GM23248 (cell line): ENCODE measurements around the gene FBXW7. TPM values are rescaled to one million over a fixed set of nuclear protein-coding genes. Genes with fewer than 3 reads are reported as not detected.

ENCODE experiments used
- DNase-seq: peaks from one replicate; pipeline ENCODE4 v3.0.0-alpha.2; 2015
- H2AFZ ChIP-seq: fragments of 200-600 bp; sonication (generic); 2 replicates; pipeline ENCODE4 v1.6.1; 2016; ENCODE audit warnings: antibody characterized with exemption
- H3F3A ChIP-seq: fragments of 200-600 bp; sonication (generic); 2 replicates; pipeline ENCODE4 v1.6.1; 2016; ENCODE audit warnings: mild to moderate bottlenecking, antibody characterized with exemption, mixed run types; ENCODE audit not compliant: insufficient read depth
- H3K27ac ChIP-seq: fragments of 200-600 bp; sonication (generic); 2 replicates; pipeline ENCODE4 v1.5.1; 2016; ENCODE audit warnings: mild to moderate bottlenecking
- H3K27me3 ChIP-seq: fragments of 200-600 bp; sonication (generic); replicated peaks from 2 replicates; pipeline ENCODE4 v1.6.1; 2016; ENCODE audit warnings: mild to moderate bottlenecking; ENCODE audit not compliant: insufficient read depth
- H3K36me3 ChIP-seq: fragments of 200-600 bp; sonication (generic); 2 replicates; pipeline ENCODE4 v1.6.1; 2016; ENCODE audit warnings: low read depth, mild to moderate bottlenecking
- H3K4me1 ChIP-seq: fragments of 200-600 bp; sonication (generic); 2 replicates; pipeline ENCODE4 v1.6.1; 2016; ENCODE audit warnings: mild to moderate bottlenecking; ENCODE audit not compliant: insufficient read depth
- H3K4me2 ChIP-seq: fragments of 200-600 bp; sonication (generic); one replicate; pipeline ENCODE4 v1.6.1; 2016; ENCODE audit warnings: mild to moderate bottlenecking; ENCODE audit not compliant: unreplicated experiment
- H3K4me3 ChIP-seq: fragments of 200-600 bp; sonication (generic); 2 replicates; pipeline ENCODE4 v1.5.1; 2016; ENCODE audit warnings: mild to moderate bottlenecking
- H3K79me2 ChIP-seq: fragments of 200-600 bp; sonication (generic); 2 replicates; pipeline ENCODE4 v1.6.1; 2016; ENCODE audit warnings: mild to moderate bottlenecking; ENCODE audit not compliant: insufficient read depth
- H3K9ac ChIP-seq: fragments of 200-600 bp; sonication (generic); 2 replicates; pipeline ENCODE4 v1.6.1; 2016; ENCODE audit warnings: mild to moderate bottlenecking
- H3K9me2 ChIP-seq: fragments of 200-600 bp; sonication (generic); 2 replicates; pipeline ENCODE4 v1.6.1; 2016; ENCODE audit warnings: mixed run types, mild to moderate bottlenecking, moderate library complexity; ENCODE audit not compliant: insufficient read depth
- H3K9me3 ChIP-seq: fragments of 200-600 bp; sonication (generic); one replicate; pipeline ENCODE4 v1.6.1; 2017; ENCODE audit warnings: low read depth
- H4K20me1 ChIP-seq: fragments of 200-600 bp; sonication (generic); 2 replicates; pipeline ENCODE4 v1.6.0; 2016; ENCODE audit not compliant: insufficient read depth
- EZH2 ChIP-seq: fragments of 200-600 bp; sonication (generic); IDR thresholded peaks from 2 replicates; pipeline ENCODE4 v1.6.1; 2018; ENCODE audit warnings: antibody characterized with exemption, mild to moderate bottlenecking; ENCODE audit not compliant: insufficient read depth, poor library complexity, severe bottlenecking
- EZH2phosphoT487 ChIP-seq: fragments of 200-600 bp; sonication (generic); IDR thresholded peaks from 2 replicates; pipeline ENCODE4 v1.6.1; 2018; ENCODE audit warnings: antibody characterized with exemption, moderate library complexity, mild to moderate bottlenecking, low read depth; ENCODE audit not compliant: insufficient read depth
- WGBS, 2 experiments: methylation state at CpG; one replicate each; pipeline ENCODE4 v1.1.6; 2015 to 2017; ENCODE audit warnings: low lambda C conversion rate in 2 of 2, low coverage in 1 of 2; ENCODE audit errors: missing lambda C conversion rate in 2 of 2; 5-methylcytosine and 5-hydroxymethylcytosine counted together
- in situ Hi-C: fragments of 300-500 bp; cut with MboI; formaldehyde crosslinking; loops from 2 replicates; pipeline ENCODE4 v1.15.0; 2020
- polyA plus RNA-seq: library from polyadenylated mRNA; unstranded; fragments of >200 nt; fragmentation: Nextera tagmentation; extraction: Ambion mirVana; gene quantifications from 2 replicates; pipeline ENCODE4 v1.2.1, GENCODE V29; 2016
- total RNA-seq: library from RNA; depleted of rRNA; stranded (reverse); fragments of >200 nt; shearing (Covaris generic); gene quantifications from 2 replicates; pipeline ENCODE4 v1.2.3, GENCODE V29; 2014

The FBXW7 gene
- total and polyA plus RNA-seq, 2 experiments from 2014 or later: 8.8 to 29.0 TPM

DNA sequence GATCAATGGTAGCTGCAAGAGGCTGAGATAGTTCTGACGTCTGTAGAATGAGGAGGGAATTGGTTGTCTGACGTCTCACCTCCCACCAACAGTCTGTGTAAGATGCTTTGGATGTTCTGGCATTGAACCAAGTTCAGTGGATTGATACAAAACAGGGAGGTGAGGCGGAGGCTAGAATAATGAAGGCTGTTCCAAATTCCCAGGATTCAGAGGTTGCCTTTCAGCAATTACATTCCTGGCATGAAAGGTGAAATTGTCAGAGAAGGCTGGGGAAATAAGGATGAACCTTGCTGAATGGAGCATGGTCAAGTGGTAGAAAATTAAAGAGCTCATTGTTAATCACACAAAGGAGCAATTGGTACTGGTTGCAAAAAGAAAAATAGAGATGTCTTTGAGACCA, 241.6 kb downstream of the FBXW7 start:
- no peaks in the 10 kb centered on the region for H3F3A ChIP-seq
- no peaks in the 10 kb centered on the region for H3K9me3 ChIP-seq
- H3K4me3 ChIP-seq: no peak overlapping the region
- DNase-seq: no peak
- WGBS, 2 experiments: 51 to 69% methylated on average over 3 of the region's 3 CpGs
- no peaks in the 10 kb centered on the region for H3K4me1 ChIP-seq
- TF ChIP-seq EZH2: no peak
- no peaks in the 10 kb centered on the region for H3K79me2 ChIP-seq
- H3K9ac ChIP-seq: no peak overlapping the region
- H3K27me3 ChIP-seq: no peaks in the 10 kb centered on the region
- H4K20me1 ChIP-seq: no peaks in the 10 kb centered on the region
- H3K27ac ChIP-seq: no peak overlapping the region
- H3K4me2 ChIP-seq: no peak overlapping the region
- H3K36me3 ChIP-seq: no peaks in the 10 kb centered on the region
- in situ Hi-C loops: no loop called here
- no peak overlapping the region for H2AFZ ChIP-seq
- no peaks in the 10 kb centered on the region for H3K9me2 ChIP-seq

- Histone ChIP-seq H3K9ac (no peak overlapping the region), H3K36me3 (no peaks in the 10 kb centered on the region), H3K27ac (no peak overlapping the region), H3F3A (no peaks in the 10 kb centered on the region), H3K9me2 (no peaks in the 10 kb centered on the region), H2AFZ (no peak overlapping the region), H3K4me1 (no peaks in the 10 kb centered on the region), H3K9me3 (no peaks in the 10 kb centered on the region), H3K27me3 (no peaks in the 10 kb centered on the region), H3K4me3 (no peak overlapping the region), H4K20me1 (no peaks in the 10 kb centered on the region), H3K79me2 (no peaks in the 10 kb centered on the region), H3K4me2 (no peak overlapping the region)
- TF ChIP-seq EZH2phosphoT487 (no peak), EZH2 (no peak)
- DNase-seq: no peak
- in situ Hi-C loops: no loop called here
- WGBS, 2 experiments: 88 to 90% methylated on average over 5 of the region's 5 CpGs
Observed at GRCh38 chr4:152293527-152293926, 242.4 kb downstream of the FBXW7 start.

DNA sequence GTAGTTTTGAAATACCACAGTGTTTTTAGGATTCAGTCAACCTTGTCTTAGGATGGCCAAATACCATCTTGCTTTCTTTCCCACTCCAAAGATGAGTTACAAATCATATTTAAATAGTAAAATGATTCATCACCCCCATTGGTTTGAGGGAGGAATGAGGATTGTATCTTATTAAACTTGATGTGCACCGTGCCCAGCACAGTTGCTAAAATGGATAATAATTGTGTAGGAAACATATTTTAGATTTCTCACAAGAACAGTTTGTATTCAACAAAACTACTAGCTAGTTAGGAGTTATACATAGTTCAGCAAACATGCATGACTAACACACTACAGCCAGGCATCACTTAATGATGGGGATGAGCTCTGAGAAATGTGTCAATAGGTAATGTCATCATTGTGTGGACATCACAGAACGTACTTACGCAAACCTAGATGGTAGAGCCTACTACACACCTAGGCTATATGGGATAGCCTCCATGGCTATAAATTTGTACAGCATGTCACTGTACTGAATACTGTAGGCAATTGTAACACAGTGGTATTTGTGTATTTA, 245.4 kb downstream of the FBXW7 start:
- no peaks in the 10 kb centered on the region for H3K9me2 ChIP-seq
- no peak overlapping the region for H2AFZ ChIP-seq
- no peak overlapping the region for H3K4me2 ChIP-seq
- in situ Hi-C loops: no loop called here
- no peaks in the 10 kb centered on the region for H3K9me3 ChIP-seq
- H3K27me3 ChIP-seq: no peaks in the 10 kb centered on the region
- no peaks in the 10 kb centered on the region for H4K20me1 ChIP-seq
- TF ChIP-seq EZH2: no peak
- no peak for TF ChIP-seq EZH2phosphoT487
- H3F3A ChIP-seq: no peaks in the 10 kb centered on the region
- H3K9ac ChIP-seq: no peak overlapping the region
- H3K27ac ChIP-seq: no peak overlapping the region
- H3K4me3 ChIP-seq: no peak overlapping the region
- no peaks in the 10 kb centered on the region for H3K36me3 ChIP-seq
- no peaks in the 10 kb centered on the region for H3K79me2 ChIP-seq
- peak; percentile 25 for DNase-seq
- H3K4me1 ChIP-seq: no peaks in the 10 kb centered on the region
- WGBS, 2 experiments: 49 to 50% methylated on average over 3 of the region's 3 CpGs

DNA sequence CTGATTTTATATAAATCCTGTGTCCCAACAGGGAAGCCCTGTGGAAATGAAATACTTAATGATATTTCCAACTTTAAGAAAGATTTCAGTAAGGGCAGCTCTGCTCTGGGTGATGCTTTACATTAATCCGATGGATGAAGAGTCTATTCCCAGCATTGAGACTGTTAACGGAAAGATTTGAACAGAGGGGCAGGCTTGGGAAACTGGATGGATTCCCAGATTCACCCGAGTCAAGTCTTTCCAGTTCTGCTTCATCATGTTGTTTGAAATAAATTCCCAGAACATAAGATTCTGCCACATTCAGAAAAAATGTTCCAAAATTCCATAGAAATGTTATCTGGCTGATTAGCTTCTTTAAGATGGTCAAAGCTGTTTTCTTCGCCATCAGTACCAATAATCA, 246.0 kb downstream of the FBXW7 start:
- no peak overlapping the region for H3K9ac ChIP-seq
- DNase-seq: no peak
- TF ChIP-seq EZH2 (no peak), EZH2phosphoT487 (no peak)
- in situ Hi-C loops: no loop called here
- no peak overlapping the region for H3K4me3 ChIP-seq
- no peaks in the 10 kb centered on the region for H3K4me1 ChIP-seq
- no peaks in the 10 kb centered on the region for H3K27me3 ChIP-seq
- no peaks in the 10 kb centered on the region for H3K9me2 ChIP-seq
- no peaks in the 10 kb centered on the region for H3K36me3 ChIP-seq
- no peaks in the 10 kb centered on the region for H3F3A ChIP-seq
- no peak overlapping the region for H3K4me2 ChIP-seq
- WGBS, 2 experiments: 26 to 33% methylated on average over 4 of the region's 4 CpGs
- H4K20me1 ChIP-seq: no peaks in the 10 kb centered on the region
- H3K79me2 ChIP-seq: no peaks in the 10 kb centered on the region
- no peaks in the 10 kb centered on the region for H3K9me3 ChIP-seq
- no peak overlapping the region for H2AFZ ChIP-seq
- H3K27ac ChIP-seq: no peak overlapping the region

GRCh38 chr4:152289541-152289940, 246.4 kb downstream of the FBXW7 start:
- H3K9me2 ChIP-seq: no peaks in the 10 kb centered on the region
- H2AFZ ChIP-seq: no peak overlapping the region
- H3K9ac ChIP-seq: no peak overlapping the region
- in situ Hi-C loops: no loop called here
- H3K36me3 ChIP-seq: no peaks in the 10 kb centered on the region
- no peaks in the 10 kb centered on the region for H3K79me2 ChIP-seq
- no peaks in the 10 kb centered on the region for H3F3A ChIP-seq
- TF ChIP-seq EZH2 (no peak), EZH2phosphoT487 (no peak)
- H3K4me3 ChIP-seq: no peak overlapping the region
- no peaks in the 10 kb centered on the region for H4K20me1 ChIP-seq
- no peak for DNase-seq
- H3K4me2 ChIP-seq: no peak overlapping the region
- H3K27ac ChIP-seq: no peak overlapping the region
- H3K9me3 ChIP-seq: no peaks in the 10 kb centered on the region
- no peaks in the 10 kb centered on the region for H3K4me1 ChIP-seq
- WGBS, 2 experiments: 55 to 60% methylated on average over 3 of the region's 3 CpGs
- H3K27me3 ChIP-seq: no peaks in the 10 kb centered on the region
